Keratinocyte (primary cell): Measurements from ENCODE around the gene NOTUM. TPM values are rescaled to one million over a fixed set of nuclear protein-coding genes. Genes with fewer than 3 reads are reported as not detected.
A peak's percentile ranks its signal among the peaks of the same experiment; 100 is the strongest.

Experiments
- DNase-seq: peaks from one replicate; pipeline ENCODE4 v3.0.0-alpha.2; 2011; ENCODE audit warnings: low read depth, missing footprints, low spot score
- FAIRE-seq: peaks from 2 replicates; lab custom pipeline; 2011; peaks lifted over from hg19 to GRCh38; lab: Jason Lieb, UNC
- H2AFZ ChIP-seq: 2 replicates; pipeline ENCODE4 v1.6.0; 2012; ENCODE audit warnings: low read length, control low read depth, inconsistent platforms; ENCODE audit not compliant: control insufficient read depth
- H3K27ac ChIP-seq: 2 replicates; pipeline ENCODE4 v1.5.1; 2011; ENCODE audit warnings: low read length; ENCODE audit not compliant: control insufficient read depth, insufficient read depth
- H3K27me3 ChIP-seq: 3 replicates; pipeline ENCODE4 v1.6.0; 2011; ENCODE audit warnings: low read length; ENCODE audit not compliant: control insufficient read depth, insufficient read depth; ENCODE audit errors: extremely low read depth
- H3K36me3 ChIP-seq, 2 experiments: 2 replicates in 1 of 2; 3 replicates in 1 of 2; pipeline ENCODE4 v1.5.1; 2011; ENCODE audit warnings: low read length in 2 of 2, mild to moderate bottlenecking in 1 of 2; ENCODE audit not compliant: control insufficient read depth in 2 of 2, insufficient read depth in 2 of 2; ENCODE audit errors: extremely low read depth in 1 of 2
- H3K4me1 ChIP-seq: 3 replicates; pipeline ENCODE4 v1.5.1; 2011; ENCODE audit warnings: low read length; ENCODE audit not compliant: control insufficient read depth, insufficient read depth; ENCODE audit errors: extremely low read depth
- H3K4me2 ChIP-seq: 3 replicates; pipeline ENCODE4 v1.6.0; 2011; ENCODE audit warnings: low read depth, low read length; ENCODE audit not compliant: control insufficient read depth, insufficient read depth; ENCODE audit errors: extremely low read depth
- H3K4me3 ChIP-seq, 3 experiments: fragments of 200-600 bp in 1 of 3; sonication (generic) in 1 of 3; 2 replicates in 2 of 3; 3 replicates in 1 of 3; pipeline ENCODE4 v1.5.1; 2011 to 2016; ENCODE audit warnings: low read length in 3 of 3, mild to moderate bottlenecking in 3 of 3, control low read depth in 2 of 3, inconsistent platforms in 1 of 3, low read depth in 1 of 3, mixed read lengths in 1 of 3, mixed run types in 1 of 3, moderate library complexity in 1 of 3; ENCODE audit not compliant: control insufficient read depth in 2 of 3, insufficient read depth in 2 of 3; ENCODE audit errors: extremely low read depth in 1 of 3
- H3K79me2 ChIP-seq: 2 replicates; pipeline ENCODE4 v1.6.0; 2012; ENCODE audit warnings: low read length; ENCODE audit not compliant: control insufficient read depth, insufficient read depth
- H3K9ac ChIP-seq: 3 replicates; pipeline ENCODE4 v1.6.0; 2011; ENCODE audit warnings: low read length; ENCODE audit not compliant: control insufficient read depth, insufficient read depth; ENCODE audit errors: extremely low read depth
- H3K9me1 ChIP-seq: 3 replicates; pipeline ENCODE4 v1.6.0; 2011; ENCODE audit warnings: low read length; ENCODE audit not compliant: control insufficient read depth, insufficient read depth; ENCODE audit errors: extremely low read depth
- H3K9me3 ChIP-seq: 2 replicates; pipeline ENCODE4 v1.5.1; 2012; ENCODE audit warnings: low read depth, low read length; ENCODE audit not compliant: control insufficient read depth
- H4K20me1 ChIP-seq: 3 replicates; pipeline ENCODE4 v1.6.0; 2011; ENCODE audit warnings: low read length; ENCODE audit not compliant: control insufficient read depth, insufficient read depth; ENCODE audit errors: extremely low read depth
- CTCF ChIP-seq, 3 experiments: IDR thresholded peaks in 1 of 3; conservative IDR thresholded peaks in 1 of 3; optimal IDR thresholded peaks in 1 of 3; 2 replicates in 2 of 3; 3 replicates in 1 of 3; pipeline versions ENCODE3 to v1.5.1; 2011; ENCODE audit warnings: low read length in 3 of 3, mild to moderate bottlenecking in 3 of 3, moderate library complexity in 2 of 3, control low read depth in 1 of 3, inconsistent platforms in 1 of 3; ENCODE audit not compliant: insufficient read depth in 2 of 3; ENCODE audit errors: extremely low read depth in 1 of 3
- EZH2 ChIP-seq: IDR thresholded peaks from one replicate; pipeline ENCODE4 v1.6.1; 2012; ENCODE audit warnings: inconsistent platforms, mild to moderate bottlenecking, low read length, moderate library complexity
- dilution Hi-C: fragments of 300-500 bp; cut with MboI; formaldehyde crosslinking; loops from one replicate; pipeline ENCODE4 v1.7.0; 2020; ENCODE audit warnings: low sequenced_read_pairs; ENCODE audit not compliant: extremely low pct_ligation_motif_present
- polyA plus RNA-seq, 5 experiments: library from polyadenylated mRNA; depleted of rRNA in 3 of 5; stranded (reverse) in 3 of 5; stranded (forward) in 1 of 5; unstranded in 1 of 5; fragments of >200 nt; gene quantifications; 1 replicate in 1 of 5; 2 replicates in 3 of 5; 3 replicates in 1 of 5; pipeline versions ENCODE4 v1.2.1 to v1.2.3, GENCODE V29; 2011 to 2012; ENCODE audit warnings: missing spikeins in 2 of 5, low read depth in 1 of 5, low replicate concordance in 1 of 5

Gene NOTUM
- polyA plus RNA-seq, 1 donor (not counting 4 experiments of a cell fraction or from before 2014, with no cell fraction given), result not detected

GRCh38 chr17:81917565-81918332 is 43.2 kb downstream of the NOTUM start, which contains the start of gene SIRT7:
TSS of gene SIRT7 (minus strand) at chr17:81918176. CDS start at chr17:81918131, 45 bp downstream.
- FAIRE-seq, result no peak
- no peak within 1 kb of the TSS for H2AFZ ChIP-seq

GRCh38 chr17:81916234-81917001 is 44.6 kb downstream of the NOTUM start:
- Histone ChIP-seq H3K4me1 (peaks cover 27% of the 10 kb centered on the region), H3K9ac (peak overlapping the region; percentile 68), H3K27me3 (no peaks in the 10 kb centered on the region), H3K27ac (peak overlapping the region; percentile 51), H3K36me3 (peaks cover 43 to 45% of the 10 kb centered on the region in 2 experiments), H3K4me3 (peak overlapping the region; percentile 50 to 68 (median 66)), H4K20me1 (peaks cover 10% of the 10 kb centered on the region), H2AFZ (no peak overlapping the region), H3K4me2 (peak overlapping the region; percentile 86), H3K79me2 (peaks cover 43% of the 10 kb centered on the region), H3K9me1 (peaks cover 4% of the 10 kb centered on the region), H3K9me3 (no peaks in the 10 kb centered on the region)
- FAIRE-seq (no peak), DNase-seq (no peak)
- TF ChIP-seq CTCF (optimal IDR thresholded peaks at IDR 0.05 in 1 of 3, IDR thresholded peaks at IDR 0.05 in 1 of 3, conservative IDR thresholded peaks at IDR 0.05 in 1 of 3; ENCODE audit: extremely low read depth in 1 of 3, insufficient read depth in 2 of 3, low read length in 3 of 3), result no peak
- TF ChIP-seq EZH2, result no peak
- dilution Hi-C loops, result no loop called here

More at GRCh38 chr17:81917565-81918332, 43.2 kb downstream of the NOTUM start, which contains the start of gene SIRT7:
- peak within 1 kb of the TSS; percentile 50 to 68 (median 66) for H3K4me3 ChIP-seq
- no peaks in the 10 kb centered on the region for H3K9me3 ChIP-seq
- dilution Hi-C loops, result no loop called here
- H3K9me1 ChIP-seq, result peaks cover 4% of the 10 kb centered on the region
- H3K27ac ChIP-seq, result peak within 1 kb of the TSS; percentile 51
- H3K9ac ChIP-seq, result peak within 1 kb of the TSS; percentile 68
- H3K4me1 ChIP-seq, result peaks cover 18% of the 10 kb centered on the region
- DNase-seq, result no peak
- peak within 1 kb of the TSS; percentile 86 for H3K4me2 ChIP-seq
- H4K20me1 ChIP-seq, result peaks cover 9% of the 10 kb centered on the region
- H3K27me3 ChIP-seq, result no peaks in the 10 kb centered on the region
- peaks cover 54% of the 10 kb centered on the region for H3K79me2 ChIP-seq
- peaks cover 43 to 52% of the 10 kb centered on the region in 2 experiments for H3K36me3 ChIP-seq
- TF ChIP-seq CTCF (optimal IDR thresholded peaks at IDR 0.05 in 1 of 3, IDR thresholded peaks at IDR 0.05 in 1 of 3, conservative IDR thresholded peaks at IDR 0.05 in 1 of 3; ENCODE audit: extremely low read depth in 1 of 3, insufficient read depth in 2 of 3, low read length in 3 of 3) (no peak), EZH2 (no peak)
